Stimulated activated CD8-positive, alpha-beta memory T cell treated with anti-CD3 and anti-CD28 coated beads, Interleukin-15, amount 100 ng/mL, for 1 hour (primary cell): ENCODE measurements around the gene CREG2.

Source experiments
- DNase-seq: peaks from one replicate; pipeline ENCODE4 v3.0.0-alpha.2; 2020; ENCODE audit warnings: low read depth

CREG2 gene

DNA sequence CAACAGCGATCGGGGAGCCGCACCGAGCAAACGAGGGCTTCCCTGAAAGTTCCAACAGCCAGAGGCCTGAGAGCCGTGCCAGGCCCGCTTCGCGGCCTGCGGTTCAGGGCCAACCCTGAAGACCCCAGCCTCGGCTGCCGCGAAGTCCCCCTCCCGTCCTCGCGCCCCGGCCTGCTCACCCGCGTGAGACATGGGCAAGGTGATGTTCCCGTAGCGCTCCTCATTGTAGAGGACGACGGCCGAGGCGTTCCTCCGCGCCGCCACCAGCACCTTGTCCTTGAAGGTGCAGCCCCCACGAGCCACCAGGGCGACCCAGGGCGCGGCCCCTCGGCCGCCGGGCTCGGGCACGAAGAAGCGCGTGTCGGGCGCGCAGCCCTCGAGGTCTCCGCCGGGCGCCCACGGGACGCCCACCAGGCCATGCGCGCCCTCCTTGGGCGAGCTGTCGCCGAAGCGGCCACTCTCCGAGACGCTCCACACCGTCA is 79.3 kb downstream of the CREG2 start:
- no peak for DNase-seq

DNA sequence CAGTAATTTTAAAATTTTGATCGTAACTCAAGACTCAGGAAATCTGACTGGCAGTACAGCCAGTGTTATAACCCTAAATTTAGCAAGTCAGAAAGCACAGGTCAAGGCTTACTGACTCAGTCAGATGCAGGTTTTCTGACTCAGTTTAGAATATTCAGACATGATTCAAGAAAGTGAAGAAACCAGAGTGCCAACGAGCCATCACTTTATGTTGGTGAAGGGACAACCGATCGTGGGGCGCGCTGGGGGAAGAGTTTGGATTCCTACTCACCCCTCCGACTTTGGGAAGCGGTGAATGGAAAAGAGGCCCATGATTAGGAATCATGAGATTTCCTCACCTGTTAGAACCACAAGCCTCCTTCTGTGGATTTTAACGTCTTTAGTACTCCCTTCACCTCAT is 79.8 kb downstream of the CREG2 start:
- no peak for DNase-seq

DNA sequence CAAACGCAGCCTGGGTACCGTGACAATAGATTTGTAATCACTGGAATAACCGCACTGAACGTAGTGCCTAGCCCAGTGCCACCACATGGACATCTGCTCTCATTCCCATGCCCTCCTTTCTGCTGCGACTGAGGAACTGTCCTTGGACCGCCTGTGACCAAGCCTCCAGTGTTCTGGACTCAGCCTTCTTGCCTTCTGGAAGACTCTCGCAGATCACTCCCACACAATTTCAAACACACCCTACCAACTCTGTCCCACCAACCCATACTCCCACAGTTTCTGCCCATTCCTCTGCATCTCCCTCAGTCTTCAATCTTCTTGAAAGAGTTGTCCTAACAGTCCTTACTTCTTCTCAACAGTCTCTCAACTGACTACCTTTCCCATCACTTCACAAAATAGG is 80.9 kb downstream of the CREG2 start:
- no peak for DNase-seq

DNA sequence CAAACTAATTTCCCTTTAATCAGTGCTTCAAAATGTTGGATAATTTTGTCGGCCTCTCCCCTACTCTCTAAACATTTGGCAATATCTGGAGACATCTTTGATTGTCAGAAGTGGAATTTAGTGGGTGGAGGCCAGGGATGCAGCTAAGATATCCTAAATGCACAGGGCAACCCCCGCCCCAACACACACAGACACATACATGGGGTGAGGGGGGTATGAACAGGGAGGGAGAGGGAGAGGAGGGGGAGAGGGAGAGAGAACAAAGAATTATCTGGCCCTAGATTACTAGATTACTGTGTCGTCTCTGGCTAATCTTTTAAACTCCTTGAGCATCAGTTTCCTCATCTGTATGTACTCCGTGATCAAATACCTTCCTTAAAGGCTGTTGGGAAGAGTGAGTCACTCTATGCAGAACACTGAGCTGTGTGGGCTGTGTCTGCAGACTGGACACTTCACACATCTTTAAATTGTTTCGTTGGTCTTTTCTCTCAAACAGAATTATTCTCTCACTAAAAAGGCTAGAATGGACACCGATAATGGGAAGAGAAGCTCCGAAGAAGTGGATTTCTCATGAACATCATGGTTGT is 81.7 kb downstream of the CREG2 start:
- DNase-seq, result no peak

DNA sequence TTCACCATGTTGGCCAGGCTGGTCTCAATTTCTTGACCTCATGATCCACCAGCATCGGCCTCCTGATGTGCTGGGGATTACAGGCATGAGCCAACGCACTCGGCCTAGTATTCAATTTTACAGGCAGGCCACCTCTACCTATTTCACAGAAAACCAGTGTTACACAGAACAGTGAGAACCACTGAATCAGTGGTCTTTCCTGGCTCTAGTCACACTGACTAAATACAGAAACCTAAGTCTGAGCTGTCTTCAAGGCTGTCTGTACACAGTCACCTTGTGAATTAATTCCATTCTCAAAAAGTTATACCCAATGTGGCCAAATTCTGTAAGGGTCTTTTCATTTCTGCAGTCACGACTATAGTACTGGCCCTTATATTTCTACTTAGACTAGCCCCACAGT is 82.3 kb downstream of the CREG2 start:
- no peak for DNase-seq

DNA sequence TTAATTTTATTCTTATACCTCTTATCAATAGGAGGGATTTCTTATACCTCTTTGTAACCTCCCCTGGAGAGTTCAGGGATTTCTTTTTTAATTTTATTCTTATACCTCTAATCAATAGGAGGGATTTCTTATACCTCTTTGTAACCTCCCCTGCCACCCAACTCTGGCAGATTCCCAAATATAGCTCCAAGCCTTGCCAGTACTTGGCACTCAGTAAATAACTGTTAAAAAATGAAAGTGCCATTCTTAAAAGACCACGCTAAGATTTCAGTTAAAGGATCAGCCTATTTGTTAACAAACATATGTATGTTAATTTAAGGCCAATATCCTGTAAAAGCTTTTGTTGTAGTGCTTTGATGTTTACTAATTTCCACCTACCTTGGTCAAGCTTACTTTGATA is 83.6 kb downstream of the CREG2 start:
- no peak for DNase-seq

DNA sequence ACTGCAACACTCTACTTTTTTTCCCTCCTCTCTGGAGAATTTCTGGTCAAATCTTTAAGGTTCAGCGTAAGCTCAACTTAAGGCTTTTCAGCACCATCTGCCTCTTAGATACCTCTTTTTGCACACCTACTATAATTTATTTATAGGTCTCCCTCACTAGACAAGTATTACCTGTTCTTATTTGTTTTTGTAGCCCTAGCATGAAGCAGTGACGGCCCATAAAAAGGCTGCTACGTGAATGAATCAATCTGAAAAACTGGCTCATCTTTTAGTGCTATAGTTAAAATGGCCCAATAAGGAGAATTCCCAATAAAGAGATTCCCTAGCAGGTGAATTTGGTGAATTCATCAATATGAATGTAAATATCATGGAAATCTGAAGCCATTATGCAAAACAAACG is 85.3 kb downstream of the CREG2 start:
- DNase-seq, result no peak

DNA sequence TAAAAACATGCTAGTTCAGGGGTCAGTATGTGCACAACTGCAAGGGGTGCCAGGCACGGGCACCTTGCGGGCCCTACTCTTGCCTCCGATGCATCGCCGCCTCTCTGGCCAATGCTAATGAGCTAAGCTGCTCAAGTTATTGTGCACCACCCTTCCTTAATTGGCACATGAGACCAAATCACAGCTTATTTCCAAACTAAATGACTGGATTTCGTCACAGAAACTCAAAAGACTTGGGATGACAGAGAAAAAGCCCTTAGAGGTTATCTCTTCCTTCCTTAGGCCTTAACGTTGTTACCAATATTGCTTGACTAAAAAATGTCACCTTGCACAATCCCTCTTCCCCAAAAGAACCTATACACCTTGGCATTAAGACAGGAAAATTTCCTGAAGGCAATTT is 86.5 kb downstream of the CREG2 start:
- DNase-seq, result no peak

DNA sequence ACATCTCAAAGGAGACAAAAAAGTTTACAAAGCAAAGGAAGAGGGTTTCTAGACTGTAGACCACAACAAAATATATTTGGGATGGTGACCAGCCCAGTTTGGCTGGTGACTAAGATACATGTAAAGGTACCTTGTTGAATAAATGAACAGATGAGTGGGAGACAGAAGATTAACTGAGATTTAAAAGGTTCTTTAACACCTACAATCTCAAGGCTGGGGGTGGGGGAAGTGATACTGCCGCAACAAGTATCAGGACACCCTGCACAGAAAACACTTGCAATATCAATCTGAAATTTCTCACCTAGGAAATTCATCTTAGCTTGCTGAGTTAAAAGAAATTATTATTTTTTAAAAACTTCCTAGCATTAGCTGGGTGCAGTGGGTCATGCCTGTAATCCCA is 87.1 kb downstream of the CREG2 start:
- DNase-seq, result no peak

DNA sequence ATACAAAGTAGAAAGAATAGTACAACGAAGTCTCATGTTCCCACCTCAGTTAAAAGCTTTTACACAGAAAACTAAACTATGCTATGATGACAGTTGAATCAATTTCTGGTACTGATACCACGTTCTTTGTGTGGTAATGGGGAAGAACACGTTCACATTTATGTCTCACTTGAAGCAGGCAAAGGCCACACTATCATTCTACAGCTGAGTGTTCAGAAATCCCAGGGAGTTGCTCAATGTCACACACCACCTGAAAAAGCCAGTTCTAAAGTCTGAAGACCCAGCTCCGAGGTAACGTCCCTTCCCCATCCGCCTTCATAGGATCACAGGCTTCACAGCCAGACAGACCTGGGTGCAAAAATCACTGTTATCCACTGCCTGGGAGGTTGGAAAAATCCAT is 87.7 kb downstream of the CREG2 start:
- DNase-seq, result no peak

DNA sequence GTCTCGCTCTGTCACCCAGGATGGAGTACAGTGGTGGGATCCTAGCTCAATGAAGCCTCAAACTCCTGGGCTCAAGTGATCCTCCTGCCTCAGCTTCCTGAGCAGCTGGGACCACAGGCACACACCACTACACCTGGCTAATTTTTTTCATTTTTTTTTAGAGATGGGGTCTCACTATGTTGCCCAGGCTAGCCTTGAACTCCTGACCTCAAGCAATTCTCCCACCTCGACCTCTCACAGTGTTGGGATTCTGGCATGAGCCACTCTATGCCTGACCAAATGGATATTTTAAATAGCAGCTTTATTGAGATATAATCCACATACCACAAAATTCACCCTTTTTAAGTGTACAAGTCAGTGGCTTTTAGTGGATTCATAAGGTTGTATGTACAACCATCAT is 89.9 kb downstream of the CREG2 start:
- no peak for DNase-seq

DNA sequence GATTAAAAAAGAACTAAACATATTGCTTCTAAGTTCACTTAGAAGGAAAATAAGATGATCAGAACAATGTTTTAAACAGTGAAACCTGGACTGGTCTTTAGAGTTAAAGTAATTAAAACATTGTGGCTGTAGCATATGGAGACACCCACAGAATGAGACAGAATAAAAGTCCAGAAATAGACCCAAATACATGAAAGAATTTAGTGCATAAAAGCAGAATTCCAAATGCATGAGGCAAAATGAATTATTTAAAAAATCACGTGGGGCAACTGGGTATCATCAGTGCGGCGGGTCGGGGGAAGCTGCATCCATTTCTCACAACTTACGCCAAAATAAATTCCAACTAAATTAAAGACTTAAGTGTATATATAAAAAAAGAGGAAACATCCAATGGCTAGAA is 90.9 kb downstream of the CREG2 start:
- no peak for DNase-seq

DNA sequence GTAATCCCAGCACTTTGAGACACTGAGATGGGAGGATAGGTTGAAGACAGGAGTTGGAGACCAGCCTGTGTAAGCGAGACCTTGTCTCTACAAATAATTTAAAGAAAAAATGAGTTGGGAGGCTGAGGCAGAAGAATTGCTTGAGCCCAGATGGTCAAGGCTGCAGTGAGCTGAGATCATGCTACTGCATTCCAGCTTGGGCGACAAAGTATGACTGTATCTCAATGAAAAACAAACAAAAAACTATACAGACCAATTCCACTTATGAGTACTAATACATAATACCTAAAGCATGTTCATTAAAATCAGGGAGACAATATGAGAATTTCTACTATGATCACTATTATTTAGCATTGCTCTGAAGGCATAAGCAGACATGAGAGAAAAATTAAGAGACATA is 91.4 kb downstream of the CREG2 start:
- no peak for DNase-seq
